PFSK-1 (cell line): Measurements from ENCODE around the gene TMEM132A.

Experiments
- FOXP2 ChIP-seq: optimal IDR thresholded peaks from 2 replicates; pipeline ENCODE3; 2011; ENCODE audit warnings: borderline replicate concordance, control low read depth, inconsistent platforms; ENCODE audit not compliant: insufficient read depth; ENCODE audit errors: extremely low read length, extremely low read depth
- POLR2AphosphoS5 ChIP-seq: IDR thresholded peaks from 2 replicates; pipeline ENCODE4 v1.6.1; 2012; ENCODE audit warnings: low read depth, mild to moderate bottlenecking, control low read depth, low read length, moderate library complexity
- SIN3A ChIP-seq: IDR thresholded peaks from 2 replicates; pipeline ENCODE4 v1.6.1; 2012; ENCODE audit warnings: mild to moderate bottlenecking, low read length, moderate library complexity, borderline replicate concordance; ENCODE audit not compliant: insufficient read depth
- TAF1 ChIP-seq: IDR thresholded peaks from 2 replicates; pipeline ENCODE4 v1.6.1; 2012; ENCODE audit warnings: low read length, control low read depth, borderline replicate concordance; ENCODE audit not compliant: insufficient read depth
- TF ChIP-seq, protein P1 (sequence below), 2 experiments: IDR thresholded peaks; 2 replicates each; pipeline versions ENCODE4 v1.6.1 to v1.8.0; 2011 to 2012; ENCODE audit warnings: low read depth in 2 of 2, low read length in 2 of 2, control low read depth in 1 of 2, inconsistent platforms in 1 of 2, mild to moderate bottlenecking in 1 of 2, moderate library complexity in 1 of 2; ENCODE audit not compliant: insufficient read depth in 1 of 2

The TMEM132A gene

DNA sequence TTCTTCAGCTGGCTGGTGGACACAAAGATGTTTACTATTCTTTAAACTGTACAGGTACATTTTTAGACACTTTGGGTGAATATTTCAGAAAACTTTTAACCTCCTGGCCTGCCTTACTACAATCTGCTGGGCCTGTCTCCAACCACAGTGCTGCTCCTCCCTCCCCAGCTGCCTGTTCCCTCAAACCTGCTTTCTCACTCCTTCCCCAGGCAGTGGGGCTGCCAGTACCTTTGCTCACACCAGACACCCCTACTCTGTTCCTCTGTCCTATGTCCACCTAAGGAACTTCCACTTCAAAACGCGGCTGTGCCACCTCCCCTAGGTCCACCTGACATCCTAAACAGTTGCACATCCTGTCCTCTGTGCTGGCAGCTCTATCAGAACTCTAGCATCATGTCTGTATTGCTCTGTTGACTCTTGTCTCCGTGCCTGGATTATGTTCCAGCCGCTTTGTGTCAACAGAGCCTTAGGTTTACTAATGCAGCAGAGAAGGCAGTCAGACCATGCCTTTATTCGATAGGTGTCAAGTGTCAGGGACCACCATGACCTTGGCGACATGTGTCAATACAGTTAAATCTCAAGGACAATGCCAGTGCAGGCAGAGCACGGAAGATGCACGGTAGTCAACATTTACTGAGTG lies 43.5 kb upstream of the TMEM132A start:
- TF ChIP-seq FOXP2 (no peak), SIN3A (no peak), POLR2AphosphoS5 (no peak), TAF1 (no peak)
- TF ChIP-seq, protein P1, sequence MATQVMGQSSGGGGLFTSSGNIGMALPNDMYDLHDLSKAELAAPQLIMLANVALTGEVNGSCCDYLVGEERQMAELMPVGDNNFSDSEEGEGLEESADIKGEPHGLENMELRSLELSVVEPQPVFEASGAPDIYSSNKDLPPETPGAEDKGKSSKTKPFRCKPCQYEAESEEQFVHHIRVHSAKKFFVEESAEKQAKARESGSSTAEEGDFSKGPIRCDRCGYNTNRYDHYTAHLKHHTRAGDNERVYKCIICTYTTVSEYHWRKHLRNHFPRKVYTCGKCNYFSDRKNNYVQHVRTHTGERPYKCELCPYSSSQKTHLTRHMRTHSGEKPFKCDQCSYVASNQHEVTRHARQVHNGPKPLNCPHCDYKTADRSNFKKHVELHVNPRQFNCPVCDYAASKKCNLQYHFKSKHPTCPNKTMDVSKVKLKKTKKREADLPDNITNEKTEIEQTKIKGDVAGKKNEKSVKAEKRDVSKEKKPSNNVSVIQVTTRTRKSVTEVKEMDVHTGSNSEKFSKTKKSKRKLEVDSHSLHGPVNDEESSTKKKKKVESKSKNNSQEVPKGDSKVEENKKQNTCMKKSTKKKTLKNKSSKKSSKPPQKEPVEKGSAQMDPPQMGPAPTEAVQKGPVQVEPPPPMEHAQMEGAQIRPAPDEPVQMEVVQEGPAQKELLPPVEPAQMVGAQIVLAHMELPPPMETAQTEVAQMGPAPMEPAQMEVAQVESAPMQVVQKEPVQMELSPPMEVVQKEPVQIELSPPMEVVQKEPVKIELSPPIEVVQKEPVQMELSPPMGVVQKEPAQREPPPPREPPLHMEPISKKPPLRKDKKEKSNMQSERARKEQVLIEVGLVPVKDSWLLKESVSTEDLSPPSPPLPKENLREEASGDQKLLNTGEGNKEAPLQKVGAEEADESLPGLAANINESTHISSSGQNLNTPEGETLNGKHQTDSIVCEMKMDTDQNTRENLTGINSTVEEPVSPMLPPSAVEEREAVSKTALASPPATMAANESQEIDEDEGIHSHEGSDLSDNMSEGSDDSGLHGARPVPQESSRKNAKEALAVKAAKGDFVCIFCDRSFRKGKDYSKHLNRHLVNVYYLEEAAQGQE (IDR thresholded peaks at IDR 0.05; ENCODE audit: insufficient read depth in 1 of 2, low read depth in 2 of 2, low read length in 2 of 2) = no peak

GRCh38 chr11:60887556-60887955 lies 36.7 kb upstream of the TMEM132A start:
- TF ChIP-seq FOXP2 (no peak), TAF1 (no peak), SIN3A (no peak), POLR2AphosphoS5 (no peak)
- TF ChIP-seq, protein P1 (IDR thresholded peaks at IDR 0.05; ENCODE audit: insufficient read depth in 1 of 2, low read depth in 2 of 2, low read length in 2 of 2) = no peak

DNA sequence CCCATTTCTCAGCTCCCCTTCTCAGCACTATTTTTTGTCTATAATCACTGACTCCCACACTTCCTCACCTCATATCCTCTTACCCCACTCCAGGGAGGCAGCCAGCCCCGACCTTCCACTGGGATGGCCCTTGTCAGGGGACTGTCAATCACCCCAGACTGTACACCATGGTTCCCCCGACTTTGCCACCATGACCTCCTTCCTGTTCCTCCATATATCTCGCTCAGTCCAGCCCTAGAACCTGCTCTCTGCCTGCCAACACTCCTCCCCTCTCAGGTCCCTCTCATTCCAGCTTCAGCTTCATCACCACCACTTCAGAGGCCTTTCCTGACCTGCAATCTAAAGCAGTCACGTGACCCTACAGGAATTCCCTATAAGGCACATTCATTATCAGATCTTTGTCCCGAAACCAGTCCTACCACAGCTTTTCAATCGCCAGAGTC lies 34.4 kb upstream of the TMEM132A start:
- TF ChIP-seq SIN3A (no peak), POLR2AphosphoS5 (no peak), TAF1 (no peak), FOXP2 (no peak)
- TF ChIP-seq, protein P1 (IDR thresholded peaks at IDR 0.05; ENCODE audit: insufficient read depth in 1 of 2, low read depth in 2 of 2, low read length in 2 of 2) = no peak

DNA sequence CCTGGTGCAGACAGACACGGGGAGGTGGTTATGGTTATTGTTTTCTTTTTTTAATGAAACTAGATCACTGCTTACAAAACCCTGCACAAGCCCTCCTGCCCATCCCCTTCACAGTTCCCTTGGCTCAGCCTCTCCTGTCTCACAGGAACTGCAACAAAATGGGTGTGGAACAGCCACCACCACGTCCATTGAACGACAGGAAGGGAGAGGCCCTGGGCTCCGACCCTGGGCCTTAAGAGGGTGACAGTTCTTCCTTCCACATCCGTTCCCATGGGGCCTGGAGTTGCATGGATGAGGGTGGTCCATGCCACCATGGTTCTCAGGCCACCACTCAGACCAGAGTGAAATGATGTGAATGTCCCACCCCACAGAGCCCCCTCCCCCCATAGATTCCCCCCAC lies 33.6 kb upstream of the TMEM132A start:
- TF ChIP-seq, protein P1 (IDR thresholded peaks at IDR 0.05; ENCODE audit: insufficient read depth in 1 of 2, low read depth in 2 of 2, low read length in 2 of 2) = no peak
- no peak for TF ChIP-seq TAF1
- no peak for TF ChIP-seq POLR2AphosphoS5
